Astrocyte of the cerebellum (primary cell): ENCODE measurements around the gene SH3BP2.

ENCODE experiments used
- DNase-seq: peaks from one replicate; pipeline ENCODE4 v3.0.0-alpha.2; 2011; ENCODE audit warnings: low read depth
- H3K4me3 ChIP-seq: 2 replicates; pipeline ENCODE4 v1.5.1; 2011; ENCODE audit warnings: mild to moderate bottlenecking, low read depth, low read length, moderate library complexity
- CTCF ChIP-seq: IDR thresholded peaks from 2 replicates; pipeline ENCODE4 v1.5.1; 2012; ENCODE audit warnings: low read length, low read depth, moderate library complexity, mild to moderate bottlenecking; ENCODE audit errors: missing control alignments
- in situ Hi-C: cut with HindIII; loops from 2 replicates; pipeline ENCODE4 v1.10.0; 2017; ENCODE audit warnings: low sequenced_read_pairs

Gene SH3BP2

GRCh38 chr4:2824836-2825381, 32.0 kb downstream of the SH3BP2 start:
- DNase-seq = no peak
- in situ Hi-C loops = no loop called here
- TF ChIP-seq CTCF = no peak
- H3K4me3 ChIP-seq = no peak overlapping the region

DNA sequence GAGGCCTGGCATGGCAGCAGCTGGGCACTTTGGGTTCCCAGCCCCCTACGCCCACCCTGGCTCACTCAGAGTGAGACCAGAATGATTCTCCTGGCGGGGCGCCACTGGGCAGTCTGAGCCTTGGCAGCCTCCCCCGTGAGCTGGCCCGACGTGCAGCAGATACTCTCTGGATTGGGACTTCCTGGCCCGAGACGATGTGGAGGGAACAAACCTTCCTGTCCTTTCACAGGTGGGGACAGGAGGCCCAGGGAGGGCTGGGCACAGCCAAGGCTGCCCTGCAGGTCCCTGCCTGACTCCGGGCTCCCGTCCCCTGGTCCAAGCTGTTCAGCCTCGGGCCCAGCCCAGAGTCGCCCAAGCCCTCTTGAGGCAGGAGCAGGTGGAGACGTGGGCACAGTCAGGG, 32.9 kb downstream of the SH3BP2 start:
- in situ Hi-C loops = no loop called here
- TF ChIP-seq CTCF = no peak
- H3K4me3 ChIP-seq = no peak overlapping the region
- no peak for DNase-seq

DNA sequence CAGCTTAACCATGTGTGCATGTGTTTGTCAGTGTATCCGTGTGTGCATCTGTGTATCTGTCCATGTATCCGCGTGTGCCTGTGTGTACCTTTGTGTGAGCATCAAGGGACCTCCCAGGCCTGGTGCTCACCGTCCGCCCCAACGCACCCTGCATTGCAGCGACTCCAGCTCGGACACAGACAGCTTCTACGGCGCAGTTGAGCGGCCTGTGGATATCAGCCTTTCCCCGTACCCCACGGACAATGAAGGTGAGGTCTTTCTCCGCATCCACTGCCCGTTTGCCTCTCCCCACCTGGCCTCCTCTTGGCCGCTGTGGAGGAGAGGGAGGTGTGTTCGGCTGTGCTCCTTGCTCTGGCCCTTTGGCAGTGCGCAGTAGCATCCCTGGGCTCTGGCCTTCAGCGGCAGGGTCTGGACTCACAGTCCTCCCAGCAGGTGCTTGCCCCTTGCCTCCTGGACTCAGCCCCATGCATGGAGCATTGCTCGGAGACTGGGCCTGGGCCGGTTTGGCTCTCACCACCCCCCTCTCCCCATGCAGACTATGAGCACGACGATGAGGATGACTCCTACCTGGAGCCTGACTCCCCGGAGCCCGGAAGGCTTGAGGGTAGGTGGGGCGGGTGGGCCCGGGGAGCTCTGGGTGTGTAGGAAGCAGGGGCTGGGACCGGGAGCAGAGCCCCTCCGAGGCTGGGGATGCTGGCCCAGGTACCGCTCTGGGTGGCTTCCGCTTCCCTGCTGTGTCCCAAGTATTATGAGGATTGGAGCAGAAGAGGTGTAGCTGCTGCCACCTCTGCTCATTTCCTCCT, 34.4 kb downstream of the SH3BP2 start:
- DNase-seq = no peak
- in situ Hi-C loops = no loop called here
- TF ChIP-seq CTCF = no peak
- no peak overlapping the region for H3K4me3 ChIP-seq

DNA sequence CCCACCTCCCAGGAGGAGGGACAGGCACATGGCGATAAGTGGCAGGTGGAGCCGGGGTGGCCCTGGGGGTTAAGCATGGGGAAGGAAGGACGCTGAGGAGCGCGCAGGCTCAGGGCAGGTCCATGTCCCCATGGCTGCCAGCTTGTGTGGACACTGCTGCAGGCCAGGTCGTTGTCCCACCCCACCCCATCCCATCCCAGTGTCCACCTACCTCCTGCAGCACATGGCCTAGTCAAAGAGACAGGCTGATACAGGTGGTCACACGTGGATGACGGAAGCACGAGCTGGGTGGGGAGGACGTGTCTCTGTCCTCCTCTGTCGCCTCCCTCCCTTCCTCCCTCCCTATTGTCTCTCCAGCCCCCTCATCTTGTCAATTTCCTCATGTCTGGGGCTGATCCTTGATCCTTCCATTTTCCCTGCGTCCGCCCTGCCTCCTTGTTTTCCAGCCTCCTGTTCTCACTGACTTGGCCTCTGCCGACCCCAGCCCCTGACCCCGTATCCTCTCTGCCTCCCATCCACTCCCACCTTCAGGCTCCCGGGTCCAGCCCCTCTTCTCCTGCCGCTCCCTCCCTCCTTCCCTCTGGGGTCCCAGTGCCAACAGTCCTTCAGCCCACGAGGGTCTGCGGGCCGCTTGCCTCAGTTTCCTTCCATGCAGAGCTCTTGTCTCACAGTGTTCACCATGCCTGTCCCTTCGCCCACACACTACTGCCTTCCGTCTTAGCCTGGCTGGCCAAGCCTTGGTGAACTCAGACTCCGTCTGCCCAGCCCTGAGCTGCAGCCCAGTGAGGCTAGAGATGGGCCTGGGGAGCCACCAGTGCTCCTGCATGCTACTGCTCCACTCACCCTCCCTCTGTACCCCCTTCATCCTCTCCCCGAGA, 35.2 kb downstream of the SH3BP2 start:
- in situ Hi-C loops = no loop called here
- DNase-seq = no peak
- no peak for TF ChIP-seq CTCF
- H3K4me3 ChIP-seq = no peak overlapping the region

DNA sequence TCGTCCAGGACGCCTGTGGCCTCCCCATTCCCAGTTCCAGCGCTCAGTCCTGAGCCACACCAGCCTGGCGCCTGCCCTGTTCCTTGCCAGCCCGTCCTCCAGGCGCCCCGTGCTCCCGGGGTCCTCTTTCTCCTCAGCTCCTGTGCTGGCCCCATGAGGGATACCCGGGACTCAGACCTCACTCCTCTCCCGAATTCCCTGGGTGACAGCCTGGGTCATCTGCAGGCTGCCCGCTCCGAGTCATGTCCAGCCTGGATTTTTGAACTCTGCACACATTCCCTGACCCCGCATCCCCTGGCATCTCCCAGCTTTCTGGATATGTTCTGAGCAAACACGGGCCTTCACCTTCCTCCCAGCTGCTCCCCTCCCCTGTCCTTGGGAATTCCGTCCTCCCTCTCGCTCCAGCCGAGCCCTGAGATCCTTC, 35.9 kb downstream of the SH3BP2 start:
- no peak for TF ChIP-seq CTCF
- in situ Hi-C loops = no loop called here
- no peak for DNase-seq
- H3K4me3 ChIP-seq = no peak overlapping the region

DNA sequence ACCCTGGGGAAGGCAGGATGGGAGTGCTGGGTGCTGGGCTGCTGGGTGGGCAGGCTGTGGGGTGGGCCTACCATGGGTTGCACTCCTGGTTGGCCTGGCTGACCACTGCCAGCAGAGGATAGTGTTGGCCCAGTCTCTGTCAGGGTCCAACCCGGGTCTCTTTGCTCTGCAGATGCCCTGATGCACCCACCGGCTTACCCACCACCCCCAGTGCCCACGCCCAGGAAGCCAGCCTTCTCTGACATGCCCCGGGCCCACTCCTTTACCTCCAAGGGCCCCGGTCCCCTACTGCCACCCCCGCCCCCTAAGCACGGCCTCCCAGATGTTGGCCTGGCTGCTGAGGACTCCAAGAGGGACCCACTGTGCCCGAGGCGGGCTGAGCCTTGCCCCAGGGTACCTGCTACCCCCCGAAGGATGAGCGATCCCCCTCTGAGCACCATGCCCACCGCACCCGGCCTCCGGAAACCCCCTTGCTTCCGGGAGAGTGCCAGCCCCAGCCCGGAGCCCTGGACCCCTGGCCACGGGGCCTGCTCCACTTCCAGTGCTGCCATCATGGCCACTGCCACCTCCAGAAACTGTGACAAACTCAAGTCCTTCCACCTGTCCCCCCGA, 36.5 kb downstream of the SH3BP2 start:
- no peak for TF ChIP-seq CTCF
- no peak for DNase-seq
- no peak overlapping the region for H3K4me3 ChIP-seq
- in situ Hi-C loops = no loop called here
